GM12892 (cell line): ENCODE results near the gene SAPCD1.

Experiments
- POLR2A ChIP-seq: IDR thresholded peaks from 2 replicates; pipeline ENCODE4 v1.6.1; 2011; ENCODE audit warnings: low read depth, low read length, control low read depth
- POLR2AphosphoS5 ChIP-seq: IDR thresholded peaks from 2 replicates; pipeline ENCODE4 v1.6.1; 2011; ENCODE audit warnings: low read depth, low read length, control low read depth
- TAF1 ChIP-seq: IDR thresholded peaks from 2 replicates; pipeline ENCODE4 v1.6.1; 2011; ENCODE audit warnings: low read depth, mild to moderate bottlenecking, control low read depth, low read length, borderline replicate concordance

GRCh38 chr6:31785475-31785874 is 23.0 kb downstream of the SAPCD1 start:
- TF ChIP-seq POLR2AphosphoS5 = no peak
- TF ChIP-seq POLR2A = no peak
- TF ChIP-seq TAF1 = no peak
